HepG2 (cell line): ENCODE results near the gene CYP4B1.

ENCODE experiments used
- EP300 ChIP-seq, 3 experiments: sonication (generic) in 1 of 3; formaldehyde crosslinking in 1 of 3; IDR thresholded peaks; 2 replicates each; pipeline versions ENCODE4 v1.5.1 to v1.6.1; 2011 to 2020; ENCODE audit warnings: low read depth in 2 of 3, low read length in 2 of 3, borderline replicate concordance in 1 of 3, improper control_type of control experiment in 1 of 3, mild to moderate bottlenecking in 1 of 3, missing genetic modification reagents in 1 of 3, moderate library complexity in 1 of 3
- EZH2 ChIP-seq: conservative IDR thresholded peaks from 2 replicates; pipeline ENCODE4 v1.6.1; 2012; ENCODE audit warnings: mild to moderate bottlenecking, low read depth, low read length, moderate library complexity
- HNRNPL ChIP-seq: fragments of 200-400 bp; formaldehyde crosslinking; IDR thresholded peaks from 2 replicates; pipeline ENCODE4 v1.6.1; 2017; ENCODE audit warnings: mild to moderate bottlenecking, low read depth, low read length
- IRF2 ChIP-seq: IDR thresholded peaks from 2 replicates; pipeline ENCODE4 v1.6.1; 2018; ENCODE audit warnings: missing genetic modification reagents, missing compliant biosample characterization
- MXD4 ChIP-seq: IDR thresholded peaks from 2 replicates; pipeline ENCODE4 v1.6.1; 2016; ENCODE audit warnings: mild to moderate bottlenecking, missing biosample characterization, missing genetic modification reagents
- NFIC ChIP-seq: IDR thresholded peaks from 2 replicates; pipeline ENCODE4 v1.6.1; 2012; ENCODE audit warnings: mild to moderate bottlenecking, low read length, inconsistent platforms
- POLR2A ChIP-seq, 2 experiments: IDR thresholded peaks; 2 replicates each; pipeline ENCODE4 v1.6.1; 2011; ENCODE audit warnings: low read depth in 2 of 2, low read length in 2 of 2, mild to moderate bottlenecking in 1 of 2, moderate library complexity in 1 of 2; ENCODE audit not compliant: insufficient read depth in 1 of 2
- SRY ChIP-seq: sonication (generic); formaldehyde crosslinking; IDR thresholded peaks from 2 replicates; pipeline ENCODE4 v1.8.0; 2022; ENCODE audit warnings: mild to moderate bottlenecking, missing genetic modification reagents
- TRIM24 ChIP-seq: sonication (generic); formaldehyde crosslinking; IDR thresholded peaks from 2 replicates; pipeline ENCODE4 v1.8.0; 2022; ENCODE audit warnings: mild to moderate bottlenecking, missing genetic modification reagents
- YY1 ChIP-seq: IDR thresholded peaks from 2 replicates; pipeline ENCODE4 v1.6.1; 2011; ENCODE audit warnings: low read length, low read depth, moderate library complexity, mild to moderate bottlenecking; ENCODE audit not compliant: insufficient read depth, insufficient replicate concordance
- TF ChIP-seq, protein P1 (sequence below): sonication (generic); formaldehyde crosslinking; IDR thresholded peaks from 2 replicates; pipeline ENCODE4 v1.4.0; 2020; ENCODE audit warnings: missing genetic modification reagents
- TF ChIP-seq, protein P2 (sequence below): sonication (generic); formaldehyde crosslinking; IDR thresholded peaks from 2 replicates; pipeline ENCODE4 v1.5.0; 2020; ENCODE audit warnings: mild to moderate bottlenecking, missing genetic modification reagents, moderate library complexity

- TF ChIP-seq NFIC (no peak), POLR2A (IDR thresholded peaks at IDR 0.05; ENCODE audit: insufficient read depth in 1 of 2, low read depth in 2 of 2, low read length in 2 of 2) (no peak), EP300 (IDR thresholded peaks at IDR 0.05; ENCODE audit: low read depth in 2 of 2, low read length in 2 of 2) (no peak), EP300 (CRISPR knock-in tag; IDR thresholded peaks at IDR 0.05; ENCODE audit: borderline replicate concordance) (no peak), YY1 (no peak), MXD4 (CRISPR knock-in tag) (no peak), HNRNPL (no peak), SRY (no peak), TRIM24 (no peak), EZH2 (no peak), IRF2 (no peak)
- TF ChIP-seq, protein P1, sequence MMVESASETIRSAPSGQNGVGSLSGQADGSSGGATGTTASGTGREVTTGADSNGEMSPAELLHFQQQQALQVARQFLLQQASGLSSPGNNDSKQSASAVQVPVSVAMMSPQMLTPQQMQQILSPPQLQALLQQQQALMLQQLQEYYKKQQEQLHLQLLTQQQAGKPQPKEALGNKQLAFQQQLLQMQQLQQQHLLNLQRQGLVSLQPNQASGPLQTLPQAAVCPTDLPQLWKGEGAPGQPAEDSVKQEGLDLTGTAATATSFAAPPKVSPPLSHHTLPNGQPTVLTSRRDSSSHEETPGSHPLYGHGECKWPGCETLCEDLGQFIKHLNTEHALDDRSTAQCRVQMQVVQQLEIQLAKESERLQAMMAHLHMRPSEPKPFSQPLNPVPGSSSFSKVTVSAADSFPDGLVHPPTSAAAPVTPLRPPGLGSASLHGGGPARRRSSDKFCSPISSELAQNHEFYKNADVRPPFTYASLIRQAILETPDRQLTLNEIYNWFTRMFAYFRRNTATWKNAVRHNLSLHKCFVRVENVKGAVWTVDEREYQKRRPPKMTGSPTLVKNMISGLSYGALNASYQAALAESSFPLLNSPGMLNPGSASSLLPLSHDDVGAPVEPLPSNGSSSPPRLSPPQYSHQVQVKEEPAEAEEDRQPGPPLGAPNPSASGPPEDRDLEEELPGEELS (CRISPR knock-in tag), result no peak
- TF ChIP-seq, protein P2, sequence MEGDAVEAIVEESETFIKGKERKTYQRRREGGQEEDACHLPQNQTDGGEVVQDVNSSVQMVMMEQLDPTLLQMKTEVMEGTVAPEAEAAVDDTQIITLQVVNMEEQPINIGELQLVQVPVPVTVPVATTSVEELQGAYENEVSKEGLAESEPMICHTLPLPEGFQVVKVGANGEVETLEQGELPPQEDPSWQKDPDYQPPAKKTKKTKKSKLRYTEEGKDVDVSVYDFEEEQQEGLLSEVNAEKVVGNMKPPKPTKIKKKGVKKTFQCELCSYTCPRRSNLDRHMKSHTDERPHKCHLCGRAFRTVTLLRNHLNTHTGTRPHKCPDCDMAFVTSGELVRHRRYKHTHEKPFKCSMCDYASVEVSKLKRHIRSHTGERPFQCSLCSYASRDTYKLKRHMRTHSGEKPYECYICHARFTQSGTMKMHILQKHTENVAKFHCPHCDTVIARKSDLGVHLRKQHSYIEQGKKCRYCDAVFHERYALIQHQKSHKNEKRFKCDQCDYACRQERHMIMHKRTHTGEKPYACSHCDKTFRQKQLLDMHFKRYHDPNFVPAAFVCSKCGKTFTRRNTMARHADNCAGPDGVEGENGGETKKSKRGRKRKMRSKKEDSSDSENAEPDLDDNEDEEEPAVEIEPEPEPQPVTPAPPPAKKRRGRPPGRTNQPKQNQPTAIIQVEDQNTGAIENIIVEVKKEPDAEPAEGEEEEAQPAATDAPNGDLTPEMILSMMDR (CRISPR knock-in tag), result no peak
These were observed 5.7 kb upstream of the CYP4B1 start for GRCh38 chr1:46793126-46793525.
